GM23338 (cell line): ENCODE data around the gene KAT8. TPM values are rescaled to one million over a fixed set of nuclear protein-coding genes. Genes with fewer than 3 reads are reported as not detected.
A peak's percentile ranks its signal among the peaks of the same experiment; 100 is the strongest.

Source experiments
- ATAC-seq: fragments of 200-7000 bp; cut with Tn5 transposase; 3 replicates; pipeline ENCODE4 v1.9.1; 2020
- DNase-seq: peaks from one replicate; pipeline ENCODE4 v3.0.0-alpha.2; 2015; ENCODE audit warnings: low spot score
- H2AFZ ChIP-seq: fragments of 200-600 bp; sonication (generic); 2 replicates; pipeline ENCODE4 v1.8.0; 2016; ENCODE audit warnings: antibody characterized with exemption, mild to moderate bottlenecking, moderate library complexity
- H3F3A ChIP-seq: fragments of 200-600 bp; sonication (generic); replicated peaks from 2 replicates; pipeline ENCODE4 v1.8.0; 2017; ENCODE audit warnings: antibody characterized with exemption, mixed run types, low read depth
- H3K27ac ChIP-seq: fragments of 200-600 bp; sonication (generic); 2 replicates; pipeline ENCODE4 v1.6.1; 2016; ENCODE audit warnings: low read depth
- H3K27me3 ChIP-seq: fragments of 200-600 bp; sonication (generic); 2 replicates; pipeline ENCODE4 v1.8.0; 2016; ENCODE audit warnings: mild to moderate bottlenecking, mixed run types, moderate library complexity; ENCODE audit not compliant: insufficient read depth
- H3K36me3 ChIP-seq: fragments of 200-600 bp; sonication (generic); 2 replicates; pipeline ENCODE4 v1.8.0; 2016; ENCODE audit warnings: mild to moderate bottlenecking; ENCODE audit not compliant: insufficient read depth
- H3K4me1 ChIP-seq: fragments of 200-600 bp; sonication (generic); 2 replicates; pipeline ENCODE4 v1.8.0; 2016; ENCODE audit warnings: mild to moderate bottlenecking, moderate library complexity; ENCODE audit not compliant: insufficient read depth
- H3K4me2 ChIP-seq: fragments of 200-600 bp; sonication (generic); 2 replicates; pipeline ENCODE4 v1.7.1; 2017; ENCODE audit warnings: mixed run types
- H3K4me3 ChIP-seq: fragments of 200-600 bp; sonication (generic); 2 replicates; pipeline ENCODE4 v1.6.1; 2016; ENCODE audit warnings: mixed run types
- H3K79me2 ChIP-seq: fragments of 200-600 bp; sonication (generic); replicated peaks from 2 replicates; pipeline ENCODE4 v1.8.0; 2017; ENCODE audit warnings: mild to moderate bottlenecking; ENCODE audit not compliant: insufficient read depth
- H3K9me2 ChIP-seq: fragments of 200-600 bp; sonication (generic); 2 replicates; pipeline ENCODE4 v1.8.0; 2017; ENCODE audit not compliant: insufficient read depth
- H4K20me1 ChIP-seq: fragments of 200-600 bp; sonication (generic); replicated peaks from 2 replicates; pipeline ENCODE4 v1.8.0; 2017; ENCODE audit warnings: mild to moderate bottlenecking; ENCODE audit not compliant: insufficient read depth
- H3K27ac Mint-ChIP-seq: 2 replicates; pipeline ENCODE4 v1.8.0; 2020; ENCODE audit warnings: inconsistent platforms, mild to moderate bottlenecking, moderate library complexity, mixed read lengths
- H3K27me3 Mint-ChIP-seq: 3 replicates; pipeline ENCODE4 v1.8.0; 2022; ENCODE audit warnings: low read depth, mild to moderate bottlenecking, moderate library complexity, mixed read lengths, inconsistent platforms; ENCODE audit not compliant: insufficient read depth, poor library complexity
- H3K36me3 Mint-ChIP-seq: 3 replicates; pipeline ENCODE4 v1.8.0; 2021; ENCODE audit warnings: low read depth, mild to moderate bottlenecking, inconsistent platforms, moderate library complexity, mixed read lengths
- H3K4me1 Mint-ChIP-seq: 3 replicates; pipeline ENCODE4 v1.8.0; 2020; ENCODE audit warnings: mild to moderate bottlenecking, inconsistent platforms, mixed read lengths
- H3K4me3 Mint-ChIP-seq: 3 replicates; pipeline ENCODE4 v1.8.0; 2021; ENCODE audit warnings: moderate library complexity, mild to moderate bottlenecking, inconsistent platforms, mixed read lengths
- H3K9me3 Mint-ChIP-seq: 3 replicates; pipeline ENCODE4 v1.8.0; 2020; ENCODE audit warnings: moderate library complexity, mild to moderate bottlenecking, inconsistent platforms, mixed read lengths
- CREB1 ChIP-seq: fragments of 250-450 bp; sonication (Bioruptor Pico); IDR thresholded peaks from 2 replicates; pipeline ENCODE4 v1.5.0; 2020; ENCODE audit warnings: low read depth, mild to moderate bottlenecking, moderate library complexity
- JUNB ChIP-seq: IDR thresholded peaks from one replicate; pipeline ENCODE4 v1.6.1; 2016; ENCODE audit warnings: antibody characterized with exemption; ENCODE audit not compliant: unreplicated experiment
- NANOG ChIP-seq: IDR thresholded peaks from 2 replicates; pipeline ENCODE4 v1.6.1; 2016; ENCODE audit warnings: antibody characterized with exemption, borderline replicate concordance
- POLR2AphosphoS5 ChIP-seq: IDR thresholded peaks from 2 replicates; pipeline ENCODE4 v1.6.1; 2016; ENCODE audit warnings: antibody characterized with exemption, low read depth
- ZNF114 ChIP-seq: fragments of 250-450 bp; sonication (Bioruptor Pico); IDR thresholded peaks from 2 replicates; pipeline ENCODE4 v1.5.0; 2020; ENCODE audit warnings: mild to moderate bottlenecking, moderate library complexity
- polyA plus RNA-seq: library from polyadenylated mRNA; unstranded; fragments of >200 nt; fragmentation: Nextera tagmentation; extraction: Ambion mirVana; gene quantifications from 2 replicates; pipeline ENCODE4 v1.2.1, GENCODE V29; 2016
- total RNA-seq: library from RNA; depleted of rRNA; stranded (reverse); fragments of >200 nt; shearing (Covaris generic); gene quantifications from 2 replicates; pipeline ENCODE4 v1.2.3, GENCODE V29; 2014
- TF ChIP-seq, protein P1 (sequence below), 2 experiments: fragments of 200-600 bp in 1 of 2; sonication (generic) in 1 of 2; conservative IDR thresholded peaks; 2 replicates each; pipeline versions ENCODE4 v1.5.1 to v1.6.1; 2016 to 2017; ENCODE audit warnings: antibody characterized with exemption in 2 of 2, low read depth in 2 of 2, mild to moderate bottlenecking in 2 of 2, moderate library complexity in 1 of 2
- TF ChIP-seq, protein P2 (sequence below): IDR thresholded peaks from 2 replicates; pipeline ENCODE4 v1.6.1; 2016; ENCODE audit warnings: antibody characterized with exemption
- TF ChIP-seq, protein P3 (sequence below): fragments of 250-450 bp; sonication (Bioruptor Pico); IDR thresholded peaks from 2 replicates; pipeline ENCODE4 v1.5.0; 2020; ENCODE audit warnings: mild to moderate bottlenecking, moderate library complexity

The KAT8 gene
- total and polyA plus RNA-seq, 2 experiments from 2014 or later = 47.6 to 85.4 TPM

DNA sequence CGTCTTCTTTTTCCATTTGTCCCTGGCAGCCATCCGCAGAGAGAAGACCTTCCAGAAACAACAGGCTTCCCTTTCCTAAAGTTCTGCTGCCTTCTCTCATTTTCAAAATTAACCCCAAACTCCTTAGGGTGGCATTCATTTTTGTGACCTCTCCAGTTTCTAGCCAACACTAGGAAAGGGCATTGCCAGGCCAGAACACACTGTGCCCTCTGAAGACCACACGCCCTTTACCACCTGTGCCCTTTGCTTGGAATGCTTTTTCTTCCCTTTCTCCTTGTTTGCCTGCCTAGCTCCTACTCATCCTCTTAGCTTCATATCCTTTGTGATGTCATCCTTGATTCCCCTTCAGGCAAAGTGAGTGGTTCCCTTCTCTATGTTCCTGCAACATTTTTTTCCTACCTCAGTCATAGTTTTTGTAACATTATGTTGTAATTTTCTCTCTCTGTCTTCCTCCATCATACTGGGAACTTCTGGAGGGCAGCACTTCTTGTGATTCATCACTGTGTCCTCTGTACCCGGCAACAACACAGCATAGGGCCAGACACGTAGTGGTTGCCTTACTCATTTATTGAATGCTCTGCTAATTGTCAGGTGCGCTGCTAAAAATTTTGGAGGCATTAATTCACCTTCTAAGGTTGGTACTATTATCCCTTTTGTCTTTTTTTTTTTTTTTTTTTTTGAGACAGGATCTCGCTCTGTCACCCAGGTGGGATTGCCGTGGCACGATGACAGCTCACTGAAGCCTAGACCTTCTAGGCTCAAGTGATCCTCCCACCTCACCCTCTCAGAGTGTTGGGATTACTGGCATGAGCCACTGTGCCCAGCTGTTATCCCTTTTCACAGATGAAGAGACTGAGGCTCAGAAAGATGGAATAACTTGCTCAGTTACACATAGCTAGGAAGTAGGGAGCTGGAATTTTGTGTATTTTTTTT is 1.0 kb downstream of the KAT8 start:
- Histone ChIP-seq H3K27me3 (no peaks in the 10 kb centered on the region), H3K79me2 (peaks cover 21% of the 10 kb centered on the region), H3K4me3 (peak overlapping the region; percentile 93), H3K36me3 (peaks cover 32% of the 10 kb centered on the region), H3K4me2 (peak overlapping the region; percentile 100), H2AFZ (no peak overlapping the region), H3F3A (peaks cover 18% of the 10 kb centered on the region; the same call in 1 of the 2 replicates), H3K4me1 (peaks cover 7% of the 10 kb centered on the region), H3K9me2 (no peaks in the 10 kb centered on the region), H4K20me1 (peaks cover 10% of the 10 kb centered on the region), H3K27ac (peak overlapping the region; percentile 87)
- Mint-ChIP-seq H3K27me3 (peaks cover 14% of the 10 kb centered on the region), H3K9me3 (peaks cover 2% of the 10 kb centered on the region; the same call in 1 of the 3 replicates), H3K4me3 (peak overlapping the region; percentile 89), H3K27ac (peak overlapping the region; percentile 81), H3K36me3 (peaks cover 57% of the 10 kb centered on the region), H3K4me1 (peaks cover 8% of the 10 kb centered on the region)
- DNase-seq (no peak), ATAC-seq (no peak)
- TF ChIP-seq ZNF114 (CRISPR knock-in tag) = no peak
- TF ChIP-seq, protein P1, sequence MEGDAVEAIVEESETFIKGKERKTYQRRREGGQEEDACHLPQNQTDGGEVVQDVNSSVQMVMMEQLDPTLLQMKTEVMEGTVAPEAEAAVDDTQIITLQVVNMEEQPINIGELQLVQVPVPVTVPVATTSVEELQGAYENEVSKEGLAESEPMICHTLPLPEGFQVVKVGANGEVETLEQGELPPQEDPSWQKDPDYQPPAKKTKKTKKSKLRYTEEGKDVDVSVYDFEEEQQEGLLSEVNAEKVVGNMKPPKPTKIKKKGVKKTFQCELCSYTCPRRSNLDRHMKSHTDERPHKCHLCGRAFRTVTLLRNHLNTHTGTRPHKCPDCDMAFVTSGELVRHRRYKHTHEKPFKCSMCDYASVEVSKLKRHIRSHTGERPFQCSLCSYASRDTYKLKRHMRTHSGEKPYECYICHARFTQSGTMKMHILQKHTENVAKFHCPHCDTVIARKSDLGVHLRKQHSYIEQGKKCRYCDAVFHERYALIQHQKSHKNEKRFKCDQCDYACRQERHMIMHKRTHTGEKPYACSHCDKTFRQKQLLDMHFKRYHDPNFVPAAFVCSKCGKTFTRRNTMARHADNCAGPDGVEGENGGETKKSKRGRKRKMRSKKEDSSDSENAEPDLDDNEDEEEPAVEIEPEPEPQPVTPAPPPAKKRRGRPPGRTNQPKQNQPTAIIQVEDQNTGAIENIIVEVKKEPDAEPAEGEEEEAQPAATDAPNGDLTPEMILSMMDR (conservative IDR thresholded peaks at IDR 0.05; ENCODE audit: low read depth in 2 of 2) = no peak
- TF ChIP-seq JUNB = no peak
- TF ChIP-seq, protein P2, sequence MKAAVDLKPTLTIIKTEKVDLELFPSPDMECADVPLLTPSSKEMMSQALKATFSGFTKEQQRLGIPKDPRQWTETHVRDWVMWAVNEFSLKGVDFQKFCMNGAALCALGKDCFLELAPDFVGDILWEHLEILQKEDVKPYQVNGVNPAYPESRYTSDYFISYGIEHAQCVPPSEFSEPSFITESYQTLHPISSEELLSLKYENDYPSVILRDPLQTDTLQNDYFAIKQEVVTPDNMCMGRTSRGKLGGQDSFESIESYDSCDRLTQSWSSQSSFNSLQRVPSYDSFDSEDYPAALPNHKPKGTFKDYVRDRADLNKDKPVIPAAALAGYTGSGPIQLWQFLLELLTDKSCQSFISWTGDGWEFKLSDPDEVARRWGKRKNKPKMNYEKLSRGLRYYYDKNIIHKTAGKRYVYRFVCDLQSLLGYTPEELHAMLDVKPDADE = no peak
- no peak for TF ChIP-seq CREB1 (CRISPR knock-in tag)
- TF ChIP-seq NANOG = no peak
- no peak for TF ChIP-seq POLR2AphosphoS5
- TF ChIP-seq, protein P3, sequence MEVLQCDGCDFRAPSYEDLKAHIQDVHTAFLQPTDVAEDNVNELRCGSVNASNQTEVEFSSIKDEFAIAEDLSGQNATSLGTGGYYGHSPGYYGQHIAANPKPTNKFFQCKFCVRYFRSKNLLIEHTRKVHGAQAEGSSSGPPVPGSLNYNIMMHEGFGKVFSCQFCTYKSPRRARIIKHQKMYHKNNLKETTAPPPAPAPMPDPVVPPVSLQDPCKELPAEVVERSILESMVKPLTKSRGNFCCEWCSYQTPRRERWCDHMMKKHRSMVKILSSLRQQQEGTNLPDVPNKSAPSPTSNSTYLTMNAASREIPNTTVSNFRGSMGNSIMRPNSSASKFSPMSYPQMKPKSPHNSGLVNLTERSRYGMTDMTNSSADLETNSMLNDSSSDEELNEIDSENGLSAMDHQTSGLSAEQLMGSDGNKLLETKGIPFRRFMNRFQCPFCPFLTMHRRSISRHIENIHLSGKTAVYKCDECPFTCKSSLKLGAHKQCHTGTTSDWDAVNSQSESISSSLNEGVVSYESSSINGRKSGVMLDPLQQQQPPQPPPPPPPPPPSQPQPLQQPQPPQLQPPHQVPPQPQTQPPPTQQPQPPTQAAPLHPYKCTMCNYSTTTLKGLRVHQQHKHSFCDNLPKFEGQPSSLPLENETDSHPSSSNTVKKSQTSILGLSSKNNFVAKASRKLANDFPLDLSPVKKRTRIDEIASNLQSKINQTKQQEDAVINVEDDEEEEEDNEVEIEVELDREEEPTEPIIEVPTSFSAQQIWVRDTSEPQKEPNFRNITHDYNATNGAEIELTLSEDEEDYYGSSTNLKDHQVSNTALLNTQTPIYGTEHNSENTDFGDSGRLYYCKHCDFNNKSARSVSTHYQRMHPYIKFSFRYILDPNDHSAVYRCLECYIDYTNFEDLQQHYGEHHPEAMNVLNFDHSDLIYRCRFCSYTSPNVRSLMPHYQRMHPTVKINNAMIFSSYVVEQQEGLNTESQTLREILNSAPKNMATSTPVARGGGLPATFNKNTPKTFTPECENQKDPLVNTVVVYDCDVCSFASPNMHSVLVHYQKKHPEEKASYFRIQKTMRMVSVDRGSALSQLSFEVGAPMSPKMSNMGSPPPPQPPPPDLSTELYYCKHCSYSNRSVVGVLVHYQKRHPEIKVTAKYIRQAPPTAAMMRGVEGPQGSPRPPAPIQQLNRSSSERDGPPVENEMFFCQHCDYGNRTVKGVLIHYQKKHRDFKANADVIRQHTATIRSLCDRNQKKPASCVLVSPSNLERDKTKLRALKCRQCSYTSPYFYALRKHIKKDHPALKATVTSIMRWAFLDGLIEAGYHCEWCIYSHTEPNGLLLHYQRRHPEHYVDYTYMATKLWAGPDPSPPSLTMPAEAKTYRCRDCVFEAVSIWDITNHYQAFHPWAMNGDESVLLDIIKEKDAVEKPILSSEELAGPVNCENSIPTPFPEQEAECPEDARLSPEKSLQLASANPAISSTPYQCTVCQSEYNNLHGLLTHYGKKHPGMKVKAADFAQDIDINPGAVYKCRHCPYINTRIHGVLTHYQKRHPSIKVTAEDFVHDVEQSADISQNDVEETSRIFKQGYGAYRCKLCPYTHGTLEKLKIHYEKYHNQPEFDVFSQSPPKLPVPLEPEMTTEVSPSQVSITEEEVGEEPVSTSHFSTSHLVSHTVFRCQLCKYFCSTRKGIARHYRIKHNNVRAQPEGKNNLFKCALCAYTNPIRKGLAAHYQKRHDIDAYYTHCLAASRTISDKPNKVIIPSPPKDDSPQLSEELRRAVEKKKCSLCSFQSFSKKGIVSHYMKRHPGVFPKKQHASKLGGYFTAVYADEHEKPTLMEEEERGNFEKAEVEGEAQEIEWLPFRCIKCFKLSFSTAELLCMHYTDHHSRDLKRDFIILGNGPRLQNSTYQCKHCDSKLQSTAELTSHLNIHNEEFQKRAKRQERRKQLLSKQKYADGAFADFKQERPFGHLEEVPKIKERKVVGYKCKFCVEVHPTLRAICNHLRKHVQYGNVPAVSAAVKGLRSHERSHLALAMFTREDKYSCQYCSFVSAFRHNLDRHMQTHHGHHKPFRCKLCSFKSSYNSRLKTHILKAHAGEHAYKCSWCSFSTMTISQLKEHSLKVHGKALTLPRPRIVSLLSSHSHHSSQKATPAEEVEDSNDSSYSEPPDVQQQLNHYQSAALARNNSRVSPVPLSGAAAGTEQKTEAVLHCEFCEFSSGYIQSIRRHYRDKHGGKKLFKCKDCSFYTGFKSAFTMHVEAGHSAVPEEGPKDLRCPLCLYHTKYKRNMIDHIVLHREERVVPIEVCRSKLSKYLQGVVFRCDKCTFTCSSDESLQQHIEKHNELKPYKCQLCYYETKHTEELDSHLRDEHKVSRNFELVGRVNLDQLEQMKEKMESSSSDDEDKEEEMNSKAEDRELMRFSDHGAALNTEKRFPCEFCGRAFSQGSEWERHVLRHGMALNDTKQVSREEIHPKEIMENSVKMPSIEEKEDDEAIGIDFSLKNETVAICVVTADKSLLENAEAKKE (CRISPR knock-in tag) = no peak
